ENCODE results near the gene GIMAP4.
"Not testable (repeated sequence)": the region's sequence is repeated elsewhere in the genome, so short reads cannot be mapped to it uniquely, and the experiment has no call there.

The GIMAP4 gene

GRCh38 chr7:150567169-150567568 is at the start of gene GIMAP4:
TSS of gene GIMAP4 (plus strand) at chr7:150567390. CDS start at chr7:150569902, 2,512 bp downstream.
- DNase-seq = no peak

GRCh38 chr7:150519310-150519709 is 47.9 kb upstream of the GIMAP4 start:
- DNase-seq = no peak

GRCh38 chr7:150520145-150520544 is 47.0 kb upstream of the GIMAP4 start:
- DNase-seq = peak; percentile 38

GRCh38 chr7:150522931-150523330 is 44.3 kb upstream of the GIMAP4 start:
- not testable (repeated sequence) for DNase-seq

- no peak for DNase-seq
Observed at GRCh38 chr7:150524018-150524417, 43.2 kb upstream of the GIMAP4 start.

GRCh38 chr7:150531704-150532103 is 35.5 kb upstream of the GIMAP4 start:
- no peak for DNase-seq

- no peak for DNase-seq
Observed at GRCh38 chr7:150538259-150538658, 28.9 kb upstream of the GIMAP4 start.

- DNase-seq = no peak
Observed at GRCh38 chr7:150553163-150553562, 14.0 kb upstream of the GIMAP4 start.

- DNase-seq = no peak
Observed at GRCh38 chr7:150556521-150557138, 10.6 kb upstream of the GIMAP4 start.

GRCh38 chr7:150560486-150560885 is 6.7 kb upstream of the GIMAP4 start:
- DNase-seq = no peak

- no peak for DNase-seq
Observed at GRCh38 chr7:150562919-150563318, 4.3 kb upstream of the GIMAP4 start.

GRCh38 chr7:150564006-150564405 is 3.2 kb upstream of the GIMAP4 start:
- DNase-seq = no peak

GRCh38 chr7:150564566-150564965 is 2.6 kb upstream of the GIMAP4 start:
- DNase-seq = no peak

- no peak for DNase-seq
Observed at GRCh38 chr7:150565239-150565638, 2.0 kb upstream of the GIMAP4 start.

GRCh38 chr7:150566123-150566522 is 1.1 kb upstream of the GIMAP4 start:
- no peak for DNase-seq

GRCh38 chr7:150566572-150566971 is 618 bp upstream of the GIMAP4 start:
- no peak for DNase-seq

- DNase-seq = no peak
Observed at GRCh38 chr7:150567871-150568301, 696 bp downstream of the GIMAP4 start.

GRCh38 chr7:150568714-150569113 is 1.5 kb downstream of the GIMAP4 start:
- DNase-seq = peak; percentile 35

- DNase-seq = no peak
Observed at GRCh38 chr7:150569245-150569955, 2.2 kb downstream of the GIMAP4 start.

GRCh38 chr7:150570556-150571465 is 3.6 kb downstream of the GIMAP4 start:
- no peak for DNase-seq

GRCh38 chr7:150572496-150572895 is 5.3 kb downstream of the GIMAP4 start:
- DNase-seq = no peak

GRCh38 chr7:150579979-150580637 is 12.9 kb downstream of the GIMAP4 start:
- not testable (repeated sequence) for DNase-seq
